Measurements from ENCODE around the gene GOLGB1.
"Not testable (repeated sequence)": the region's sequence is repeated elsewhere in the genome, so short reads cannot be mapped to it uniquely, and the experiment has no call there.

Gene GOLGB1

GRCh38 chr3:121758727-121759450 is 9.3 kb upstream of the GOLGB1 start:
- Histone ChIP-seq H3K27me3 (ENCODE audit: control insufficient read depth, insufficient read depth, low read length) (peaks cover 13% of the 10 kb centered on the region), H3K9me3 (replicated peaks; ENCODE audit: low read length) (no peaks in the 10 kb centered on the region), H3K4me3 (ENCODE audit: low read length) (no peak overlapping the region)

GRCh38 chr3:121757812-121758545 is 8.4 kb upstream of the GOLGB1 start:
- H3K4me2 ChIP-seq (ENCODE audit: low read length), result no peak overlapping the region
- peaks cover 11% of the 10 kb centered on the region for H3K27me3 ChIP-seq (ENCODE audit: control insufficient read depth, insufficient read depth, low read length)
- no peaks in the 10 kb centered on the region for H3K36me3 ChIP-seq (ENCODE audit: insufficient read depth, low read length)
- no peaks in the 10 kb centered on the region for H3K9me3 ChIP-seq (replicated peaks; ENCODE audit: low read length)
- no peak overlapping the region for H3K9ac ChIP-seq (ENCODE audit: low read depth, low read length)
- H3K4me1 ChIP-seq (ENCODE audit: control insufficient read depth, insufficient read depth, low read length), result no peaks in the 10 kb centered on the region
- no peak overlapping the region for H3K4me3 ChIP-seq (ENCODE audit: low read length)

More at GRCh38 chr3:121758727-121759450, 9.3 kb upstream of the GOLGB1 start:
- Histone ChIP-seq H3K4me2 (ENCODE audit: low read length) (no peak overlapping the region), H3K4me1 (ENCODE audit: control insufficient read depth, insufficient read depth, low read length) (no peaks in the 10 kb centered on the region), H3K36me3 (ENCODE audit: insufficient read depth, low read length) (no peaks in the 10 kb centered on the region), H3K9ac (ENCODE audit: low read depth, low read length) (no peak overlapping the region)

GRCh38 chr3:121757087-121757811 is 7.7 kb upstream of the GOLGB1 start:
- H3K9ac ChIP-seq (ENCODE audit: low read depth, low read length), result no peak overlapping the region
- no peaks in the 10 kb centered on the region for H3K4me1 ChIP-seq (ENCODE audit: control insufficient read depth, insufficient read depth, low read length)
- peaks cover 8% of the 10 kb centered on the region for H3K27me3 ChIP-seq (ENCODE audit: control insufficient read depth, insufficient read depth, low read length)
- H3K36me3 ChIP-seq (ENCODE audit: insufficient read depth, low read length), result no peaks in the 10 kb centered on the region
- H3K9me3 ChIP-seq (replicated peaks; ENCODE audit: low read length), result no peaks in the 10 kb centered on the region
- H3K4me2 ChIP-seq (ENCODE audit: low read length), result no peak overlapping the region
- no peak overlapping the region for H3K4me3 ChIP-seq (ENCODE audit: low read length)

- H3K9ac ChIP-seq (ENCODE audit: low read depth, low read length), result no peak overlapping the region
- peaks cover 8% of the 10 kb centered on the region for H3K4me1 ChIP-seq (ENCODE audit: control insufficient read depth, insufficient read depth, low read length)
- no peak overlapping the region for H3K4me3 ChIP-seq (ENCODE audit: low read length)
- H3K27me3 ChIP-seq (ENCODE audit: control insufficient read depth, insufficient read depth, low read length), result peaks cover 3% of the 10 kb centered on the region
- no peak overlapping the region for H3K4me2 ChIP-seq (ENCODE audit: low read length)
- no peaks in the 10 kb centered on the region for H3K36me3 ChIP-seq (ENCODE audit: insufficient read depth, low read length)
- no peaks in the 10 kb centered on the region for H3K9me3 ChIP-seq (replicated peaks; ENCODE audit: low read length)
Observed at GRCh38 chr3:121752772-121753171, 3.2 kb upstream of the GOLGB1 start.

GRCh38 chr3:121752261-121752660 is 2.7 kb upstream of the GOLGB1 start:
- Histone ChIP-seq H3K9ac (ENCODE audit: low read depth, low read length) (no peak overlapping the region), H3K4me1 (ENCODE audit: control insufficient read depth, insufficient read depth, low read length) (peaks cover 13% of the 10 kb centered on the region), H3K9me3 (replicated peaks; ENCODE audit: low read length) (no peaks in the 10 kb centered on the region), H3K4me3 (ENCODE audit: low read length) (no peak overlapping the region), H3K36me3 (ENCODE audit: insufficient read depth, low read length) (no peaks in the 10 kb centered on the region), H3K4me2 (ENCODE audit: low read length) (no peak overlapping the region), H3K27me3 (ENCODE audit: control insufficient read depth, insufficient read depth, low read length) (no peaks in the 10 kb centered on the region)

GRCh38 chr3:121750087-121750415 is 510 bp upstream of the GOLGB1 start:
- Histone ChIP-seq H3K4me3 (ENCODE audit: low read length) (peak overlapping the region; percentile 85), H3K9ac (ENCODE audit: low read depth, low read length) (peak overlapping the region; percentile 83), H3K4me1 (ENCODE audit: control insufficient read depth, insufficient read depth, low read length) (peaks cover 13% of the 10 kb centered on the region), H3K9me3 (replicated peaks; ENCODE audit: low read length) (no peaks in the 10 kb centered on the region), H3K36me3 (ENCODE audit: insufficient read depth, low read length) (no peaks in the 10 kb centered on the region), H3K4me2 (ENCODE audit: low read length) (peak overlapping the region; percentile 81), H3K27me3 (ENCODE audit: control insufficient read depth, insufficient read depth, low read length) (no peaks in the 10 kb centered on the region)

- Histone ChIP-seq H3K36me3 (ENCODE audit: insufficient read depth, low read length) (no peaks in the 10 kb centered on the region), H3K4me3 (ENCODE audit: low read length) (peak overlapping the region; percentile 85), H3K4me1 (ENCODE audit: control insufficient read depth, insufficient read depth, low read length) (peaks cover 13% of the 10 kb centered on the region), H3K9ac (ENCODE audit: low read depth, low read length) (peak overlapping the region; percentile 95), H3K4me2 (ENCODE audit: low read length) (peak overlapping the region; percentile 87), H3K9me3 (replicated peaks; ENCODE audit: low read length) (no peaks in the 10 kb centered on the region), H3K27me3 (ENCODE audit: control insufficient read depth, insufficient read depth, low read length) (no peaks in the 10 kb centered on the region)
Observed at GRCh38 chr3:121748680-121749275, 763 bp downstream of the GOLGB1 start.

- Histone ChIP-seq H3K9me3 (replicated peaks; ENCODE audit: low read length) (no peaks in the 10 kb centered on the region), H3K27me3 (ENCODE audit: control insufficient read depth, insufficient read depth, low read length) (no peaks in the 10 kb centered on the region), H3K36me3 (ENCODE audit: insufficient read depth, low read length) (no peaks in the 10 kb centered on the region), H3K4me3 (ENCODE audit: low read length) (peak overlapping the region; percentile 85), H3K4me2 (ENCODE audit: low read length) (peak overlapping the region; percentile 87), H3K9ac (ENCODE audit: low read depth, low read length) (peak overlapping the region; percentile 95), H3K4me1 (ENCODE audit: control insufficient read depth, insufficient read depth, low read length) (peaks cover 13% of the 10 kb centered on the region)
Observed at GRCh38 chr3:121747976-121748375, 1.6 kb downstream of the GOLGB1 start.

- H3K27me3 ChIP-seq (ENCODE audit: control insufficient read depth, insufficient read depth, low read length); H3K4me2 ChIP-seq (ENCODE audit: low read length); H3K4me1 ChIP-seq (ENCODE audit: control insufficient read depth, insufficient read depth, low read length); H3K4me3 ChIP-seq (ENCODE audit: low read length); H3K9ac ChIP-seq (ENCODE audit: low read depth, low read length); H3K36me3 ChIP-seq (ENCODE audit: insufficient read depth, low read length); H3K9me3 ChIP-seq (replicated peaks; ENCODE audit: low read length): not testable (repeated sequence)
Observed at GRCh38 chr3:121743106-121743505, 6.4 kb downstream of the GOLGB1 start.

GRCh38 chr3:121740896-121741295 is 8.6 kb downstream of the GOLGB1 start:
- no peaks in the 10 kb centered on the region for H3K9me3 ChIP-seq (replicated peaks; ENCODE audit: low read length)
- H3K27me3 ChIP-seq (ENCODE audit: control insufficient read depth, insufficient read depth, low read length), result no peaks in the 10 kb centered on the region
- H3K4me2 ChIP-seq (ENCODE audit: low read length), result no peak overlapping the region
- H3K4me3 ChIP-seq (ENCODE audit: low read length), result no peak overlapping the region
- peaks cover 4% of the 10 kb centered on the region for H3K4me1 ChIP-seq (ENCODE audit: control insufficient read depth, insufficient read depth, low read length)
- no peak overlapping the region for H3K9ac ChIP-seq (ENCODE audit: low read depth, low read length)
- no peaks in the 10 kb centered on the region for H3K36me3 ChIP-seq (ENCODE audit: insufficient read depth, low read length)

- H3K36me3 ChIP-seq (ENCODE audit: insufficient read depth, low read length), result no peaks in the 10 kb centered on the region
- H3K9me3 ChIP-seq (replicated peaks; ENCODE audit: low read length), result no peaks in the 10 kb centered on the region
- no peak overlapping the region for H3K4me3 ChIP-seq (ENCODE audit: low read length)
- no peak overlapping the region for H3K4me2 ChIP-seq (ENCODE audit: low read length)
- H3K27me3 ChIP-seq (ENCODE audit: control insufficient read depth, insufficient read depth, low read length), result no peaks in the 10 kb centered on the region
- peaks cover 4% of the 10 kb centered on the region for H3K4me1 ChIP-seq (ENCODE audit: control insufficient read depth, insufficient read depth, low read length)
- H3K9ac ChIP-seq (ENCODE audit: low read depth, low read length), result no peak overlapping the region
Observed at GRCh38 chr3:121739902-121740301, 9.6 kb downstream of the GOLGB1 start.

All from skeletal muscle satellite cell (primary cell).